GM18858 (cell line): ENCODE measurements around the gene RINL.

Experiments
- ATAC-seq: cut with Tn5 transposase; IDR thresholded peaks from one replicate; pipeline ENCODE4 v1.9.1; 2021; ENCODE audit not compliant: unreplicated experiment

RINL gene

GRCh38 chr19:38850436-38850975, 27.6 kb downstream of the RINL start:
- peak; percentile 56 for ATAC-seq

- ATAC-seq, result peak; percentile 37
These were observed 28.1 kb downstream of the RINL start, which contains the start of gene HNRNPL for GRCh38 chr19:38849860-38850435. Gene HNRNPL (minus strand): TSS chr19:38849986. CDS start chr19:38849966, 20 bp downstream.

GRCh38 chr19:38849147-38849859, 28.8 kb downstream of the RINL start:
- ATAC-seq, result peak; percentile 20

GRCh38 chr19:38848299-38849146, 29.6 kb downstream of the RINL start:
- ATAC-seq, result no peak

- no peak for ATAC-seq
These were observed 32.0 kb downstream of the RINL start for GRCh38 chr19:38846097-38846496.

GRCh38 chr19:38845374-38846024, 32.6 kb downstream of the RINL start:
- ATAC-seq, result no peak

- no peak for ATAC-seq
These were observed 33.9 kb downstream of the RINL start for GRCh38 chr19:38844093-38844686.

- no peak for ATAC-seq
These were observed 34.8 kb downstream of the RINL start for GRCh38 chr19:38843175-38843758.

- no peak for ATAC-seq
These were observed 35.5 kb downstream of the RINL start for GRCh38 chr19:38842439-38843174.

- ATAC-seq, result no peak
These were observed 36.2 kb downstream of the RINL start for GRCh38 chr19:38841787-38842438.

- ATAC-seq, result no peak
These were observed 36.8 kb downstream of the RINL start for GRCh38 chr19:38841180-38841766.

GRCh38 chr19:38840583-38840968, 37.5 kb downstream of the RINL start:
- no peak for ATAC-seq

- ATAC-seq, result no peak
These were observed 38.1 kb downstream of the RINL start for GRCh38 chr19:38839816-38840582.

GRCh38 chr19:38838986-38839761, 38.9 kb downstream of the RINL start:
- ATAC-seq, result no peak

GRCh38 chr19:38838208-38838985, 39.7 kb downstream of the RINL start:
- ATAC-seq, result no peak

GRCh38 chr19:38837656-38838121, 40.4 kb downstream of the RINL start:
- ATAC-seq, result no peak
